Stomach (tissue), 9 donors: ENCODE measurements around the gene PIP4K2B. TPM values are rescaled to one million over a fixed set of nuclear protein-coding genes. Genes with fewer than 3 reads are reported as not detected.

Source experiments
- DNase-seq, 2 donors: peaks; one replicate each; pipeline versions ENCODE4 v3.0.0 to v3.0.0-alpha.2; 2013 to 2019
- H3K27ac ChIP-seq, 5 donors: fragments of 200-600 bp in 4 of 5; sonication (generic) in 4 of 5; one replicate each; pipeline ENCODE4 v1.5.1; 2013 to 2019; ENCODE audit warnings: mild to moderate bottlenecking in 1 of 5, moderate library complexity in 1 of 5
- H3K27me3 ChIP-seq, 3 donors: fragments of 200-600 bp; sonication (generic); one replicate each; pipeline ENCODE4 v1.5.1; 2017 to 2019; ENCODE audit warnings: mixed run types in 1 of 3
- H3K36me3 ChIP-seq, 4 donors: fragments of 200-600 bp; sonication (generic); 1 replicate in 3 of 4; 2 replicates in 1 of 4; pipeline ENCODE4 v1.5.1; 2016 to 2019
- H3K4me1 ChIP-seq, 4 donors: fragments of 200-600 bp; sonication (generic); one replicate each; pipeline ENCODE4 v1.5.1; 2016 to 2019
- H3K4me3 ChIP-seq, 4 donors: fragments of 200-600 bp; sonication (generic) in 3 of 4; one replicate each; pipeline ENCODE4 v1.5.1; 2016 to 2019; ENCODE audit warnings: mild to moderate bottlenecking in 1 of 4
- H3K9me3 ChIP-seq, 4 donors: fragments of 200-600 bp; sonication (generic); one replicate each; pipeline ENCODE4 v1.5.1; 2016 to 2019
- CTCF ChIP-seq, 7 experiments: fragments of 450-650 bp in 4 of 7; fragments of 200-600 bp in 3 of 7; sonication (generic) in 3 of 7; IDR thresholded peaks; one replicate each; pipeline ENCODE4 v1.5.1; 2016 to 2019; ENCODE audit warnings: antibody characterized with exemption in 7 of 7, control low read depth in 2 of 7, mild to moderate bottlenecking in 1 of 7
- EP300 ChIP-seq: sonication (generic); formaldehyde crosslinking; IDR thresholded peaks from one replicate; pipeline ENCODE4 v1.6.1; 2017; ENCODE audit warnings: antibody characterized with exemption
- POLR2A ChIP-seq, 4 donors: fragments of 450-650 bp; IDR thresholded peaks; one replicate each; pipeline ENCODE4 v1.6.1; 2016; ENCODE audit warnings: antibody characterized with exemption in 4 of 4, control low read depth in 2 of 4, mild to moderate bottlenecking in 1 of 4, moderate library complexity in 1 of 4
- POLR2AphosphoS5 ChIP-seq, 3 donors: sonication (generic); formaldehyde crosslinking; IDR thresholded peaks; one replicate each; pipeline ENCODE4 v1.6.1; 2016; ENCODE audit warnings: antibody characterized with exemption in 3 of 3
- WGBS, 5 donors: extraction: QIAGEN DNeasy Blood & Tissue Kit in 3 of 5; methylation state at CpG; one replicate each; pipeline versions ENCODE4 v1.1.5 to v1.1.7; 2013 to 2018; 5-methylcytosine and 5-hydroxymethylcytosine counted together
- intact Hi-C: fragments of 100-400 bp; cut with DNase I; formaldehyde crosslinking; loops from one replicate; pipeline ENCODE4 v1.15.1; 2023; ENCODE audit warnings: low total_unique reads
- polyA plus RNA-seq, 3 donors: library from polyadenylated mRNA; stranded (reverse); fragments of 200-250 nt; gene quantifications; one replicate each; pipeline ENCODE4 v1.2.3, GENCODE V29; 2013
- total RNA-seq, 5 donors: library from RNA; depleted of rRNA; stranded (reverse); fragments of >200 nt; gene quantifications; one replicate each; pipeline versions ENCODE4 v1.1.0 to v1.2.3, GENCODE V29; 2014 to 2016
- donor health status: healthy with polysubstance abuse.
- donor health status: Bipolar disorder and iron deficiency.
- donor health status: healthy.

The PIP4K2B gene
- total and polyA plus RNA-seq, 8 donors = 9.9 to 99.2 (median 23.3) TPM

GRCh38 chr17:38740044-38740443, 59.3 kb downstream of the PIP4K2B start:
- H3K36me3 ChIP-seq = peaks cover 0 to 52% (median 43%) of the 10 kb centered on the region in 4 donors

GRCh38 chr17:38739305-38739704, 60.1 kb downstream of the PIP4K2B start:
- Histone ChIP-seq H3K4me3 (no peak overlapping the region), H3K4me1 (peaks cover 29 to 58% (median 48%) of the 10 kb centered on the region in 4 donors), H3K9me3 (no peaks in the 10 kb centered on the region), H3K27me3 (no peaks in the 10 kb centered on the region), H3K36me3 (peaks cover 0 to 55% (median 46%) of the 10 kb centered on the region in 4 donors), H3K27ac (no peak overlapping the region)
- TF ChIP-seq CTCF (IDR thresholded peaks at IDR 0.05) = no peak
- TF ChIP-seq POLR2AphosphoS5 (IDR thresholded peaks at IDR 0.05) = no peak
- no peak for TF ChIP-seq EP300
- TF ChIP-seq POLR2A (IDR thresholded peaks at IDR 0.05) = no peak
- intact Hi-C loops = no loop called here
- DNase-seq = no peak
- WGBS, 5 donors = 77 to 85% (median 79%) methylated on average over 13 to 14 of the region's 14 CpGs

More at GRCh38 chr17:38740044-38740443, 59.3 kb downstream of the PIP4K2B start:
- intact Hi-C loops = no loop called here
- no peak overlapping the region for H3K27ac ChIP-seq
- 75 to 93% (median 89%) methylated on average over 11 to 19 of the region's 19 CpGs for WGBS, 5 donors
- no peak overlapping the region for H3K4me3 ChIP-seq
- peaks cover 29 to 58% (median 47%) of the 10 kb centered on the region in 4 donors for H3K4me1 ChIP-seq
- no peaks in the 10 kb centered on the region for H3K9me3 ChIP-seq
- no peaks in the 10 kb centered on the region for H3K27me3 ChIP-seq
- no peak for DNase-seq
- TF ChIP-seq POLR2AphosphoS5 (IDR thresholded peaks at IDR 0.05) (no peak), POLR2A (IDR thresholded peaks at IDR 0.05) (no peak), CTCF (IDR thresholded peaks at IDR 0.05) (no peak), EP300 (no peak)

GRCh38 chr17:38738686-38739085, 60.7 kb downstream of the PIP4K2B start:
- 93 to 95% (median 94%) methylated on average over 16 of the region's 16 CpGs for WGBS, 5 donors
- DNase-seq = no peak
- intact Hi-C loops = no loop called here
- Histone ChIP-seq H3K9me3 (no peaks in the 10 kb centered on the region), H3K4me1 (peaks cover 28 to 58% (median 47%) of the 10 kb centered on the region in 4 donors), H3K27me3 (no peaks in the 10 kb centered on the region), H3K36me3 (peaks cover 0 to 61% (median 52%) of the 10 kb centered on the region in 4 donors), H3K27ac (no peak overlapping the region), H3K4me3 (no peak overlapping the region)
- TF ChIP-seq CTCF (IDR thresholded peaks at IDR 0.05) (no peak), EP300 (no peak), POLR2AphosphoS5 (IDR thresholded peaks at IDR 0.05) (no peak), POLR2A (IDR thresholded peaks at IDR 0.05) (no peak)

- DNase-seq = no peak
- intact Hi-C loops = no loop called here
- H3K4me1 ChIP-seq = peaks cover 29 to 58% (median 47%) of the 10 kb centered on the region in 4 donors
- peaks cover 0 to 66% (median 57%) of the 10 kb centered on the region in 4 donors for H3K36me3 ChIP-seq
- no peaks in the 10 kb centered on the region for H3K27me3 ChIP-seq
- no peaks in the 10 kb centered on the region for H3K9me3 ChIP-seq
- H3K4me3 ChIP-seq = no peak overlapping the region
- H3K27ac ChIP-seq = no peak overlapping the region
- TF ChIP-seq POLR2A (IDR thresholded peaks at IDR 0.05) (no peak), POLR2AphosphoS5 (IDR thresholded peaks at IDR 0.05) (no peak), CTCF (IDR thresholded peaks at IDR 0.05) (no peak), EP300 (no peak)
- WGBS, 5 donors = 83 to 90% (median 87%) methylated on average over 14 of the region's 14 CpGs
Observed at GRCh38 chr17:38738007-38738662, 61.2 kb downstream of the PIP4K2B start.
